Chondrocyte (in vitro differentiated cells): ENCODE results near the gene FCGR1A. TPM values are rescaled to one million over a fixed set of nuclear protein-coding genes. Genes with fewer than 3 reads are reported as not detected.

Source experiments
- total RNA-seq: library from RNA; stranded (reverse); gene quantifications from 3 replicates; pipeline ENCODE4 v1.2.1, GENCODE V29; 2021

FCGR1A gene
- total RNA-seq, 1 donor from 2014 or later, result not detected

Other genes with a start within 250 kb of the FCGR1A start
- not detected in 3 replicates for gene PPIAL4C, start 198.8 kb upstream of the FCGR1A start, total RNA-seq
- 9.4 to 11.5 TPM (median 10.5 TPM) in 3 replicates for gene BOLA1, start 116.9 kb downstream of the FCGR1A start, total RNA-seq
- gene SV2A, start 135.2 kb downstream of the FCGR1A start, total RNA-seq, result 15.3 to 17.2 TPM (median 16.0 TPM) in 3 replicates
- gene SF3B4, start 145.1 kb downstream of the FCGR1A start, total RNA-seq, result 54.7 to 63.9 TPM (median 58.2 TPM) in 3 replicates
- 15.4 to 22.3 TPM (median 17.6 TPM) in 3 replicates for gene MTMR11, start 154.2 kb downstream of the FCGR1A start, total RNA-seq
- gene OTUD7B, start 228.0 kb downstream of the FCGR1A start, total RNA-seq, result 24.5 to 29.0 TPM (median 25.3 TPM) in 3 replicates